GM19467 (cell line): ENCODE measurements around the gene AP5B1.

ENCODE experiments used
- ATAC-seq: cut with Tn5 transposase; IDR thresholded peaks from one replicate; pipeline ENCODE4 v1.9.1; 2021; ENCODE audit warnings: mild to moderate bottlenecking, moderate library complexity; ENCODE audit not compliant: unreplicated experiment

Gene AP5B1

GRCh38 chr11:65786786-65787636 lies 6.2 kb upstream of the AP5B1 start, which contains the start of gene OVOL1:
TSS of gene OVOL1 (plus strand) at chr11:65787063. CDS start at chr11:65787374, 311 bp downstream.
- no peak for ATAC-seq

- no peak for ATAC-seq
These were observed 5.4 kb upstream of the AP5B1 start for GRCh38 chr11:65786008-65786785.

GRCh38 chr11:65785319-65786007 lies 4.7 kb upstream of the AP5B1 start:
- no peak for ATAC-seq

- ATAC-seq: no peak
These were observed 2.0 kb upstream of the AP5B1 start for GRCh38 chr11:65782816-65783228.

- ATAC-seq: no peak
These were observed 1.4 kb upstream of the AP5B1 start for GRCh38 chr11:65781962-65782815.

GRCh38 chr11:65781152-65781961 lies 581 bp upstream of the AP5B1 start:
- ATAC-seq: no peak

- ATAC-seq: peak; percentile 39
These were observed 632 bp downstream of the AP5B1 start for GRCh38 chr11:65779919-65780769.

- ATAC-seq: no peak
These were observed 1.2 kb downstream of the AP5B1 start for GRCh38 chr11:65779669-65779918.

GRCh38 chr11:65778901-65779668 lies 1.7 kb downstream of the AP5B1 start:
- no peak for ATAC-seq

- no peak for ATAC-seq
These were observed 2.3 kb downstream of the AP5B1 start for GRCh38 chr11:65778431-65778900.

GRCh38 chr11:65777821-65778361 lies 2.9 kb downstream of the AP5B1 start:
- ATAC-seq: no peak

GRCh38 chr11:65777241-65777640 lies 3.5 kb downstream of the AP5B1 start:
- ATAC-seq: no peak

GRCh38 chr11:65776710-65777141 lies 4.0 kb downstream of the AP5B1 start:
- ATAC-seq: no peak

- ATAC-seq: no peak
These were observed 4.6 kb downstream of the AP5B1 start for GRCh38 chr11:65776196-65776595.

- no peak for ATAC-seq
These were observed 6.1 kb downstream of the AP5B1 start for GRCh38 chr11:65774525-65775306.

GRCh38 chr11:65773784-65774411 lies 6.9 kb downstream of the AP5B1 start:
- no peak for ATAC-seq
